ENCODE data around the gene SND1.

DNA sequence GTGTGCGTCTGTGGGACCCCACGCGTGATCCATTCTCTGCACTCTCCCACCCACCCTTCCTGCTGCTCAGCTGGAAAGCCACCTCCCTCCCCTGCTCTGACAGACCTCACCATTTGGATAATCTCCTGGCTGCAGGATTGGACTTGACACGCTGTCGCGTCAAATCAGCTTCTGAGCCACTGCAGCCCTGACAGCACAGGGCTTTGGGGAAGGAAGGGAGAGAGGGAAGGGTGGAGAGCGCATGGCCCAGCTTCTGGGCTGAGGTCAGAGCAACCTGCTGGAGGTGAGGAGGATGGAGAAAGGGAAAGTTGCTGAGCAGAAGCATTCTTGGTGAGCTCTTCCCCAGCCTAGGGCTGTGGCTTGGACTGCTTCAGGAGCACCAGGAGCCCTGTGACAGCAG is 428.2 kb downstream of the SND1 start:
- TF ChIP-seq, protein P1, sequence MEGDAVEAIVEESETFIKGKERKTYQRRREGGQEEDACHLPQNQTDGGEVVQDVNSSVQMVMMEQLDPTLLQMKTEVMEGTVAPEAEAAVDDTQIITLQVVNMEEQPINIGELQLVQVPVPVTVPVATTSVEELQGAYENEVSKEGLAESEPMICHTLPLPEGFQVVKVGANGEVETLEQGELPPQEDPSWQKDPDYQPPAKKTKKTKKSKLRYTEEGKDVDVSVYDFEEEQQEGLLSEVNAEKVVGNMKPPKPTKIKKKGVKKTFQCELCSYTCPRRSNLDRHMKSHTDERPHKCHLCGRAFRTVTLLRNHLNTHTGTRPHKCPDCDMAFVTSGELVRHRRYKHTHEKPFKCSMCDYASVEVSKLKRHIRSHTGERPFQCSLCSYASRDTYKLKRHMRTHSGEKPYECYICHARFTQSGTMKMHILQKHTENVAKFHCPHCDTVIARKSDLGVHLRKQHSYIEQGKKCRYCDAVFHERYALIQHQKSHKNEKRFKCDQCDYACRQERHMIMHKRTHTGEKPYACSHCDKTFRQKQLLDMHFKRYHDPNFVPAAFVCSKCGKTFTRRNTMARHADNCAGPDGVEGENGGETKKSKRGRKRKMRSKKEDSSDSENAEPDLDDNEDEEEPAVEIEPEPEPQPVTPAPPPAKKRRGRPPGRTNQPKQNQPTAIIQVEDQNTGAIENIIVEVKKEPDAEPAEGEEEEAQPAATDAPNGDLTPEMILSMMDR (IDR thresholded peaks at IDR 0.05; ENCODE audit: low read length) = no peak
- no peak for TF ChIP-seq EZH2phosphoT487 (IDR thresholded peaks at IDR 0.05; ENCODE audit: low read length)
- TF ChIP-seq EZH2 (optimal IDR thresholded peaks at IDR 0.05; ENCODE audit: low read depth, low read length) = no peak

Measured in MM.1S (cell line).